Gastrocnemius medialis (tissue), 4 donors: ENCODE results near the gene CCDC63. TPM values are rescaled to one million over a fixed set of nuclear protein-coding genes. Genes with fewer than 3 reads are reported as not detected.

Experiments
- ATAC-seq, 2 donors: fragments of 150-250 bp; one replicate each; pipeline ENCODE4 v1.9.1; 2016
- DNase-seq, 2 donors: peaks; one replicate each; pipeline ENCODE4 v3.0.0-alpha.2; 2019
- H3K27ac ChIP-seq, 4 donors: fragments of 200-600 bp; sonication (generic); 1 replicate in 1 of 4; 2 replicates in 3 of 4; pipeline ENCODE4 v1.5.1; 2016 to 2018; ENCODE audit warnings: mild to moderate bottlenecking in 2 of 4, moderate library complexity in 1 of 4
- H3K27me3 ChIP-seq, 3 donors: fragments of 200-600 bp; sonication (generic) in 2 of 3; 1 replicate in 1 of 3; 2 replicates in 2 of 3; pipeline versions ENCODE4 v1.5.1 to v1.6.0; 2016 to 2019; ENCODE audit warnings: mild to moderate bottlenecking in 1 of 3, moderate library complexity in 1 of 3
- H3K36me3 ChIP-seq, 2 donors: fragments of 200-600 bp; sonication (generic) in 1 of 2; one replicate each; pipeline ENCODE4 v1.5.1; 2017 to 2018
- H3K4me1 ChIP-seq, 2 donors: fragments of 200-600 bp; sonication (generic) in 1 of 2; one replicate each; pipeline ENCODE4 v1.5.1; 2016 to 2017; ENCODE audit warnings: mild to moderate bottlenecking in 2 of 2
- H3K4me3 ChIP-seq, 4 donors: fragments of 200-600 bp; sonication (generic) in 3 of 4; 1 replicate in 1 of 4; 2 replicates in 3 of 4; pipeline ENCODE4 v1.5.1; 2016 to 2019; ENCODE audit warnings: mild to moderate bottlenecking in 2 of 4
- H3K9me3 ChIP-seq, 3 donors: fragments of 200-600 bp; sonication (generic) in 2 of 3; 1 replicate in 1 of 3; 2 replicates in 2 of 3; pipeline ENCODE4 v1.5.1; 2016 to 2019
- CTCF ChIP-seq, 5 experiments: fragments of 450-650 bp in 3 of 5; fragments of 200-600 bp in 2 of 5; sonication (generic) in 2 of 5; IDR thresholded peaks in 4 of 5; conservative IDR thresholded peaks in 1 of 5; 1 replicate in 4 of 5; 2 replicates in 1 of 5; pipeline ENCODE4 v1.5.1; 2016 to 2019; ENCODE audit warnings: antibody characterized with exemption in 5 of 5, mild to moderate bottlenecking in 3 of 5, moderate library complexity in 3 of 5
- POLR2A ChIP-seq, 2 donors: fragments of 450-650 bp; IDR thresholded peaks; one replicate each; pipeline ENCODE4 v1.6.1; 2017; ENCODE audit warnings: antibody characterized with exemption in 2 of 2, mild to moderate bottlenecking in 2 of 2, moderate library complexity in 2 of 2
- in situ Hi-C, 4 donors: fragments of 200-750 bp; cut with MboI; loops; one replicate each; pipeline versions ENCODE4 v1.15.0 to v1.8.0; 2017; ENCODE audit warnings: low sequenced_read_pairs in 4 of 4
- intact Hi-C: fragments of 100-400 bp; cut with DNase I; formaldehyde crosslinking; loops from one replicate; pipeline ENCODE4 v1.15.1; 2023; ENCODE audit warnings: low total_unique reads
- total RNA-seq, 4 donors: library from RNA; depleted of rRNA; stranded (reverse); fragments of >200 nt; gene quantifications; one replicate each; pipeline versions ENCODE4 v1.1.0 to v1.2.3, GENCODE V29; 2016

Gene CCDC63
- total RNA-seq, 4 donors from 2014 or later: not detected

GRCh38 chr12:110826592-110827200 is 20.1 kb upstream of the CCDC63 start:
- Histone ChIP-seq H3K4me1 (peaks cover 0 to 4% of the 10 kb centered on the region in 2 donors), H3K27ac (no peak overlapping the region), H3K27me3 (no peaks in the 10 kb centered on the region), H3K4me3 (peak overlapping the region in 3 of 4 donors; percentile 29 to 41 (median 34)), H3K36me3 (no peaks in the 10 kb centered on the region), H3K9me3 (no peaks in the 10 kb centered on the region)
- DNase-seq (peak; percentile 55 to 90), ATAC-seq (peak; percentile 93 to 99)
- intact Hi-C loops: loop anchor here (1.0 to 5.0 kb wide), 4 partner anchors 62 to 376 kb away; partner anchors contain the start of genes ARPC3 and TCTN1
- TF ChIP-seq CTCF (IDR thresholded peaks at IDR 0.05 in 4 of 5, conservative IDR thresholded peaks at IDR 0.05 in 1 of 5): peak; percentile 75 to 97 (median 85)
- TF ChIP-seq POLR2A (IDR thresholded peaks at IDR 0.05): no peak
- in situ Hi-C loops: loop anchor here in 3 of 4 donors (10.0 to 25.0 kb wide), 2 partner anchors 312 to 364 kb away; partner anchors contain the start of genes ARPC3 (in 1 of the 3), FAM216A (in 1 of the 3) and GPN3 (in 1 of the 3)

DNA sequence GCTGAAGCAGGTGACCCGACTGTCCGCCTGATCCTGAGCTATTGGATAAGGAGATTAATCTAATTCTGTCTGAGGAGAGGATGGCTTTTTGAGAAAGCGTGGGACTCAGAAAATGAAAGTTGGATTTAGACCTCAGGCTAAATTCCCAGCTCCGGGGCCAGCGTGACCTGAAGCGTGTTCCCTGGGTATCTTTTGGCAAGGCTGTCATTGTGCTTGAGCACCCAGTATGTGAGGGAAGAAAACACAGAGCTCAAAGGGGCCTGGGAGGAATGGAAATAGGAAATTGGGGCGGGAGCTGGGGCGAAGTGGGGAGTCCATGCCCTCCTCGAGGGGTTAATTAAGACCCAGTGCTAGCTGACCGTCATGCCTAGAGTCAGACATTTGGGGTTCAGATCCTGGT is 17.5 kb upstream of the CCDC63 start:
- ATAC-seq (no peak), DNase-seq (no peak)
- Histone ChIP-seq H3K27me3 (no peaks in the 10 kb centered on the region), H3K36me3 (no peaks in the 10 kb centered on the region), H3K4me3 (no peak overlapping the region), H3K27ac (no peak overlapping the region), H3K4me1 (peaks cover 0 to 4% of the 10 kb centered on the region in 2 donors), H3K9me3 (no peaks in the 10 kb centered on the region)
- TF ChIP-seq CTCF (IDR thresholded peaks at IDR 0.05 in 4 of 5, conservative IDR thresholded peaks at IDR 0.05 in 1 of 5) (no peak), POLR2A (IDR thresholded peaks at IDR 0.05) (no peak)
- intact Hi-C loops (loop anchor here (5.0 kb wide), 1 partner anchor 217 kb away; the partner anchor contains the start of gene TCTN1), in situ Hi-C loops (loop anchor here in 3 of 4 donors (10.0 to 25.0 kb wide), 2 partner anchors 315 to 367 kb away; partner anchors contain the start of genes ARPC3 (in 1 of the 3), FAM216A (in 1 of the 3) and GPN3 (in 1 of the 3))

DNA sequence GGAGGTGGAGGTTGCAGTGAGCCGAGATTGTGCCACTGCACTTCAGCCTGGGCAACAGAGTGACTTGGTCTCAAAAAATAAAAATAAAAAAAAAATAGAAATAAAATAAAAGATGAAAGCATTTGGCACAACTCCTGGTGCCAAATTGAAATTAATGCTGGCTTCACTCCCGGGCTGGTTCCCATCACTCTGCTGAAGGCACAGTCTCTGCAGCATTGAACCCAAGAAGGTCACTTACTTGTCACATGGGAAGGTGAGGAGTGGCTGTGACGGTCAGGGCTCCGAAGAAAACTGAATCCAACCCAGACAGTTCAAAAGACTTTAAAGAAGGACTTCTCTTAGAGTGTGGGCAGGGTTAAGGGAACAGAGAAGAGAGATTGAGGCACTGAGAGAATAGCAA is 10.5 kb upstream of the CCDC63 start:
- no peak for TF ChIP-seq POLR2A (IDR thresholded peaks at IDR 0.05)
- no peak for TF ChIP-seq CTCF (IDR thresholded peaks at IDR 0.05 in 4 of 5, conservative IDR thresholded peaks at IDR 0.05 in 1 of 5)
- H3K4me1 ChIP-seq: peaks cover 0 to 7% of the 10 kb centered on the region in 2 donors
- no peak for DNase-seq
- H3K9me3 ChIP-seq: no peaks in the 10 kb centered on the region
- H3K27ac ChIP-seq: no peak overlapping the region
- no peak for ATAC-seq
- H3K4me3 ChIP-seq: no peak overlapping the region
- intact Hi-C loops: no loop called here
- in situ Hi-C loops: loop anchor here in 1 of 4 donors (25.0 kb wide), 1 partner anchor 374 kb away; the partner anchor contains the start of genes ARPC3, FAM216A and GPN3
- no peaks in the 10 kb centered on the region for H3K27me3 ChIP-seq
- no peaks in the 10 kb centered on the region for H3K36me3 ChIP-seq

DNA sequence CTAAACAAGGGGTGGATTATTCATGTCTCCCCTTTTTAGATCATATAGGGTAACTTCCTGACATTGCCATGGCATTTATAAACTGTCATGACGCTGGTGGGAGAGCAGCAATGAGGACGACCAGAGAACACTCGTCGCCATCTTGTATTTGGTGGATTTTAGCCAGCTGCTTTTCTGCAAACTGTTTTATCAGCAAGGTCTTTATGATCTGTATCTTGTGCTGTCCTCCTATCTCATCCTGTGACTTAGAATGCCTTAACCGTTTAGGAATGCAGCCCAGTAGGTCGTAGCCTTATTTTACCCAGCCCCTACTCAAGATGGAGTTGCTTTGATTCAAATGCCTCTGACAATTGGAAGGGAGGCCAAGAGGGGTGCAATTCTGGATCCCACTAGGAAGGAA is 5.8 kb upstream of the CCDC63 start:
- no peaks in the 10 kb centered on the region for H3K27me3 ChIP-seq
- intact Hi-C loops: no loop called here
- no peak for DNase-seq
- H3K9me3 ChIP-seq: no peaks in the 10 kb centered on the region
- peaks cover 6 to 11% of the 10 kb centered on the region in 2 donors for H3K4me1 ChIP-seq
- H3K4me3 ChIP-seq: no peak overlapping the region
- no peaks in the 10 kb centered on the region for H3K36me3 ChIP-seq
- H3K27ac ChIP-seq: no peak overlapping the region
- TF ChIP-seq POLR2A (IDR thresholded peaks at IDR 0.05): no peak
- TF ChIP-seq CTCF (IDR thresholded peaks at IDR 0.05 in 4 of 5, conservative IDR thresholded peaks at IDR 0.05 in 1 of 5): no peak
- ATAC-seq: no peak
- in situ Hi-C loops: loop anchor here in 1 of 4 donors (25.0 kb wide), 1 partner anchor 379 kb away; the partner anchor contains the start of genes ARPC3, FAM216A and GPN3
